Aorta (tissue), 5 donors: ENCODE data around the gene SORBS2. TPM values are rescaled to one million over a fixed set of nuclear protein-coding genes. Genes with fewer than 3 reads are reported as not detected.

Experiments used
- ATAC-seq: fragments of 200-7000 bp; cut with Tn5 transposase; one replicate; pipeline ENCODE4 v1.9.1; 2022; ENCODE audit warnings: moderate library complexity; ENCODE audit not compliant: low FRiP score
- DNase-seq, 2 donors: peaks; one replicate each; pipeline ENCODE4 v3.0.0-alpha.2; 2020
- H3K27ac ChIP-seq, 2 donors: one replicate each; pipeline ENCODE4 v1.5.1; 2013; ENCODE audit warnings: low read length in 2 of 2, mild to moderate bottlenecking in 2 of 2, moderate library complexity in 2 of 2, control low read depth in 1 of 2, inconsistent platforms in 1 of 2, low read depth in 1 of 2
- H3K27me3 ChIP-seq, 2 donors: one replicate each; pipeline ENCODE4 v1.6.1; 2013; ENCODE audit warnings: control low read depth in 1 of 2, low read length in 1 of 2, mild to moderate bottlenecking in 1 of 2, moderate library complexity in 1 of 2; ENCODE audit not compliant: insufficient read depth in 2 of 2, control insufficient read depth in 1 of 2
- H3K36me3 ChIP-seq, 2 donors: one replicate each; pipeline ENCODE4 v1.6.1; 2013; ENCODE audit warnings: control low read depth in 1 of 2, low read length in 1 of 2, mild to moderate bottlenecking in 1 of 2; ENCODE audit not compliant: insufficient read depth in 2 of 2, control insufficient read depth in 1 of 2
- H3K4me1 ChIP-seq, 2 donors: one replicate each; pipeline ENCODE4 v1.6.1; 2013; ENCODE audit warnings: low read length in 2 of 2, control low read depth in 1 of 2, mild to moderate bottlenecking in 1 of 2, moderate library complexity in 1 of 2; ENCODE audit not compliant: insufficient read depth in 2 of 2, control insufficient read depth in 1 of 2
- H3K4me3 ChIP-seq, 2 donors: one replicate each; pipeline ENCODE4 v1.5.1; 2013; ENCODE audit warnings: low read length in 2 of 2, control low read depth in 1 of 2, mild to moderate bottlenecking in 1 of 2
- H3K9me3 ChIP-seq: one replicate; pipeline ENCODE4 v1.6.1; 2013; ENCODE audit warnings: mild to moderate bottlenecking, low read length; ENCODE audit not compliant: control insufficient read depth
- WGBS, 2 donors: extraction: QIAGEN DNeasy Blood & Tissue Kit; methylation state at CpG; one replicate each; pipeline ENCODE4 v1.1.7; 2013; 5-methylcytosine and 5-hydroxymethylcytosine counted together
- intact Hi-C, 2 donors: fragments of 100-400 bp; cut with DNase I; formaldehyde crosslinking; loops; one replicate each; pipeline versions ENCODE4 v1.14.2 to v1.15.0; 2022
- polyA plus RNA-seq, 2 donors: library from polyadenylated mRNA; stranded (reverse); fragments of 200-250 nt; gene quantifications; one replicate each; pipeline ENCODE4 v1.2.3, GENCODE V29; 2013
- total RNA-seq, 2 donors: library from RNA; stranded (reverse); fragmentation: NEBNext Ultra II Directional; extraction: Animal tissue kit (Norgen Biotek cat#: 25700); gene quantifications; one replicate each; pipeline ENCODE4 v1.2.1, GENCODE V29; 2021
- donor health status: healthy with polysubstance abuse.
- donor health status: Bipolar disorder and iron deficiency.
- donor health status: DM: no; HTN: no; CAD: no.
- donor health status: DM: no; HTN: no; CAD: no.
- donor health status: DM: yes; HTN: yes; CAD: no.

SORBS2 gene
- total and polyA plus RNA-seq, 4 donors: 111 to 696 (median 246) TPM

GRCh38 chr4:185637163-185637875 is 174.7 kb downstream of the SORBS2 start:
- Histone ChIP-seq H3K27ac (no peak overlapping the region), H3K4me3 (no peak overlapping the region), H3K27me3 (no peaks in the 10 kb centered on the region), H3K4me1 (no peaks in the 10 kb centered on the region), H3K36me3 (no peaks in the 10 kb centered on the region), H3K9me3 (no peaks in the 10 kb centered on the region)
- ATAC-seq (no peak), DNase-seq (no peak)
- intact Hi-C loops: loop anchor here (5.0 to 10.0 kb wide), 2 partner anchors 385 to 497 kb away; no protein-coding TSS in a partner anchor
- WGBS, 2 donors: 75 to 82% methylated on average over 9 of the region's 9 CpGs

GRCh38 chr4:185634066-185634652 is 177.8 kb downstream of the SORBS2 start:
- Histone ChIP-seq H3K27ac (no peak overlapping the region), H3K36me3 (no peaks in the 10 kb centered on the region)
- DNase-seq: no peak

GRCh38 chr4:185626798-185627197 is 185.2 kb downstream of the SORBS2 start:
- Histone ChIP-seq H3K4me3 (no peak overlapping the region), H3K4me1 (no peaks in the 10 kb centered on the region), H3K36me3 (peaks cover 3 to 9% of the 10 kb centered on the region in 2 donors), H3K27me3 (no peaks in the 10 kb centered on the region), H3K27ac (no peak overlapping the region), H3K9me3 (no peaks in the 10 kb centered on the region)
- no peak for DNase-seq
- ATAC-seq: no peak
- intact Hi-C loops: no loop called here
- 94 to 95% methylated on average over 9 of the region's 9 CpGs for WGBS, 2 donors

More at GRCh38 chr4:185634066-185634652, 177.8 kb downstream of the SORBS2 start:
- ATAC-seq: no peak
- 62 to 67% methylated on average over 3 of the region's 3 CpGs for WGBS, 2 donors
- Histone ChIP-seq H3K4me1 (no peaks in the 10 kb centered on the region), H3K9me3 (no peaks in the 10 kb centered on the region), H3K27me3 (no peaks in the 10 kb centered on the region), H3K4me3 (no peak overlapping the region)
- intact Hi-C loops: loop anchor here in 1 of 2 donors (10.0 kb wide), 1 partner anchor 501 kb away; no protein-coding TSS in a partner anchor

- Histone ChIP-seq H3K4me1 (no peaks in the 10 kb centered on the region), H3K27me3 (no peaks in the 10 kb centered on the region), H3K9me3 (no peaks in the 10 kb centered on the region), H3K27ac (no peak overlapping the region), H3K4me3 (no peak overlapping the region), H3K36me3 (peaks cover 3 to 9% of the 10 kb centered on the region in 2 donors)
- intact Hi-C loops: no loop called here
- DNase-seq (no peak), ATAC-seq (no peak)
- WGBS, 2 donors: 75 to 76% methylated on average over 2 of the region's 2 CpGs
Observed at GRCh38 chr4:185625503-185625902, 186.5 kb downstream of the SORBS2 start.

- intact Hi-C loops: no loop called here
Observed at GRCh38 chr4:185624259-185624589, 187.8 kb downstream of the SORBS2 start.

GRCh38 chr4:185623444-185624258 is 188.3 kb downstream of the SORBS2 start:
- ATAC-seq (no peak), DNase-seq (no peak)
- Histone ChIP-seq H3K4me1 (no peaks in the 10 kb centered on the region), H3K27me3 (no peaks in the 10 kb centered on the region), H3K36me3 (peaks cover 3 to 10% of the 10 kb centered on the region in 2 donors), H3K27ac (no peak overlapping the region), H3K9me3 (no peaks in the 10 kb centered on the region), H3K4me3 (no peak overlapping the region)
- WGBS, 2 donors: 96 to 97% methylated on average over 46 of the region's 46 CpGs
- intact Hi-C loops: no loop called here

More at GRCh38 chr4:185624259-185624589, 187.8 kb downstream of the SORBS2 start:
- Histone ChIP-seq H3K36me3 (peaks cover 3 to 9% of the 10 kb centered on the region in 2 donors), H3K4me3 (no peak overlapping the region), H3K9me3 (no peaks in the 10 kb centered on the region), H3K27me3 (no peaks in the 10 kb centered on the region), H3K27ac (no peak overlapping the region), H3K4me1 (no peaks in the 10 kb centered on the region)
- 83 to 84% methylated on average over 10 of the region's 10 CpGs for WGBS, 2 donors
- DNase-seq: no peak
- ATAC-seq: no peak

- WGBS, 2 donors: 44 to 51% methylated on average over 4 of the region's 4 CpGs
- H3K4me1 ChIP-seq: no peaks in the 10 kb centered on the region
- H3K4me3 ChIP-seq: no peak overlapping the region
- H3K27me3 ChIP-seq: no peaks in the 10 kb centered on the region
- peaks cover 2 to 5% of the 10 kb centered on the region in 2 donors for H3K36me3 ChIP-seq
- no peak for DNase-seq
- no peaks in the 10 kb centered on the region for H3K9me3 ChIP-seq
- no peak overlapping the region for H3K27ac ChIP-seq
- ATAC-seq: no peak
- intact Hi-C loops: no loop called here
Observed at GRCh38 chr4:185608185-185608584, 203.8 kb downstream of the SORBS2 start.

GRCh38 chr4:185602397-185602796 is 209.6 kb downstream of the SORBS2 start:
- intact Hi-C loops: loop anchor here in 1 of 2 donors (5.0 kb wide), 2 partner anchors 205 to 395 kb away; partner anchors contain the start of genes ANKRD37, LRP2BP and SNX25
- Histone ChIP-seq H3K9me3 (no peaks in the 10 kb centered on the region), H3K27me3 (no peaks in the 10 kb centered on the region), H3K27ac (no peak overlapping the region), H3K36me3 (peaks cover 0 to 3% of the 10 kb centered on the region in 2 donors), H3K4me3 (no peak overlapping the region), H3K4me1 (peaks cover 0 to 3% of the 10 kb centered on the region in 2 donors)
- no peak for DNase-seq
- 19 to 30% methylated on average over 3 of the region's 3 CpGs for WGBS, 2 donors
- no peak for ATAC-seq
